GM12864 (cell line): ENCODE results near the gene PPP1R18.

Source experiments
- DNase-seq: peaks from one replicate; pipeline ENCODE4 v3.0.0-alpha.2; 2011; ENCODE audit warnings: low read depth
- H3K4me3 ChIP-seq: 2 replicates; pipeline ENCODE4 v1.5.1; 2011; ENCODE audit warnings: mild to moderate bottlenecking, low read depth, low read length, control low read depth
- CTCF ChIP-seq: IDR thresholded peaks from 2 replicates; pipeline ENCODE4 v1.5.1; 2011; ENCODE audit warnings: low read depth, mild to moderate bottlenecking, moderate library complexity, low read length, control low read depth, inconsistent platforms; ENCODE audit errors: missing control alignments

Gene PPP1R18

GRCh38 chr6:30716879-30717128 lies 30.4 kb upstream of the PPP1R18 start:
- no peak for DNase-seq
- H3K4me3 ChIP-seq = peak overlapping the region; percentile 90
- no peak for TF ChIP-seq CTCF

- DNase-seq = no peak
- no peak overlapping the region for H3K4me3 ChIP-seq
- no peak for TF ChIP-seq CTCF
These were observed 27.8 kb upstream of the PPP1R18 start for GRCh38 chr6:30714263-30714662.

- H3K4me3 ChIP-seq = no peak overlapping the region
- no peak for TF ChIP-seq CTCF
- no peak for DNase-seq
These were observed 26.0 kb upstream of the PPP1R18 start for GRCh38 chr6:30712441-30712945.

GRCh38 chr6:30711758-30712380 lies 25.4 kb upstream of the PPP1R18 start:
- DNase-seq = no peak
- no peak overlapping the region for H3K4me3 ChIP-seq
- no peak for TF ChIP-seq CTCF

- no peak for TF ChIP-seq CTCF
These were observed 22.8 kb upstream of the PPP1R18 start for GRCh38 chr6:30709101-30709868.

GRCh38 chr6:30707281-30707850 lies 20.9 kb upstream of the PPP1R18 start:
- no peak overlapping the region for H3K4me3 ChIP-seq
- TF ChIP-seq CTCF = no peak
- no peak for DNase-seq

More at GRCh38 chr6:30709101-30709868, 22.8 kb upstream of the PPP1R18 start:
- H3K4me3 ChIP-seq = no peak overlapping the region
- DNase-seq = no peak
